Gastroesophageal sphincter (tissue), 4 donors: ENCODE measurements around the gene FBXW8. TPM values are rescaled to one million over a fixed set of nuclear protein-coding genes. Genes with fewer than 3 reads are reported as not detected.

ENCODE experiments used
- ATAC-seq: fragments of 150-250 bp; one replicate; pipeline ENCODE4 v1.9.1; 2016; ENCODE audit warnings: mild to moderate bottlenecking, moderate library complexity
- H3K27ac ChIP-seq, 4 donors: fragments of 200-600 bp; sonication (generic) in 3 of 4; 1 replicate in 3 of 4; 2 replicates in 1 of 4; pipeline ENCODE4 v1.5.1; 2016 to 2019
- H3K27me3 ChIP-seq: fragments of 200-600 bp; sonication (generic); one replicate; pipeline ENCODE4 v1.5.1; 2019
- H3K36me3 ChIP-seq, 2 donors: fragments of 200-600 bp; sonication (generic); one replicate each; pipeline ENCODE4 v1.5.1; 2019; ENCODE audit warnings: control low read depth in 1 of 2
- H3K4me1 ChIP-seq, 3 donors: fragments of 200-600 bp; sonication (generic); 1 replicate in 2 of 3; 2 replicates in 1 of 3; pipeline ENCODE4 v1.5.1; 2016 to 2019; ENCODE audit warnings: control low read depth in 2 of 3
- H3K4me3 ChIP-seq, 2 donors: fragments of 200-600 bp; sonication (generic); one replicate each; pipeline ENCODE4 v1.5.1; 2019; ENCODE audit warnings: mild to moderate bottlenecking in 1 of 2, moderate library complexity in 1 of 2
- H3K9me3 ChIP-seq, 3 donors: fragments of 200-600 bp; sonication (generic); one replicate each; pipeline ENCODE4 v1.5.1; 2017 to 2019; ENCODE audit warnings: control low read depth in 2 of 3
- CTCF ChIP-seq, 4 experiments: fragments of 200-600 bp in 2 of 4; fragments of 450-650 bp in 2 of 4; sonication (generic) in 1 of 4; IDR thresholded peaks; one replicate each; pipeline ENCODE4 v1.5.1; 2017 to 2019; ENCODE audit warnings: antibody characterized with exemption in 4 of 4, mild to moderate bottlenecking in 2 of 4, moderate library complexity in 2 of 4
- EP300 ChIP-seq: sonication (generic); formaldehyde crosslinking; IDR thresholded peaks from one replicate; pipeline ENCODE4 v1.6.1; 2017; ENCODE audit warnings: antibody characterized with exemption, mild to moderate bottlenecking
- POLR2A ChIP-seq, 2 donors: fragments of 450-650 bp; IDR thresholded peaks; one replicate each; pipeline ENCODE4 v1.6.1; 2017; ENCODE audit warnings: antibody characterized with exemption in 2 of 2, mild to moderate bottlenecking in 2 of 2, moderate library complexity in 1 of 2
- POLR2AphosphoS5 ChIP-seq: sonication (generic); formaldehyde crosslinking; IDR thresholded peaks from one replicate; pipeline ENCODE4 v1.6.1; 2017; ENCODE audit warnings: antibody characterized with exemption
- WGBS, 2 donors: methylation state at CpG; one replicate each; pipeline ENCODE4 v1.1.5; 2018; ENCODE audit warnings: low coverage in 1 of 2; 5-methylcytosine and 5-hydroxymethylcytosine counted together
- total RNA-seq, 4 donors: library from RNA; depleted of rRNA; stranded (reverse); fragments of >200 nt; gene quantifications; one replicate each; pipeline ENCODE4 v1.1.0, GENCODE V29; 2016

Gene FBXW8
- total RNA-seq, 4 donors from 2014 or later = 10.1 to 17.9 (median 13.7) TPM

DNA sequence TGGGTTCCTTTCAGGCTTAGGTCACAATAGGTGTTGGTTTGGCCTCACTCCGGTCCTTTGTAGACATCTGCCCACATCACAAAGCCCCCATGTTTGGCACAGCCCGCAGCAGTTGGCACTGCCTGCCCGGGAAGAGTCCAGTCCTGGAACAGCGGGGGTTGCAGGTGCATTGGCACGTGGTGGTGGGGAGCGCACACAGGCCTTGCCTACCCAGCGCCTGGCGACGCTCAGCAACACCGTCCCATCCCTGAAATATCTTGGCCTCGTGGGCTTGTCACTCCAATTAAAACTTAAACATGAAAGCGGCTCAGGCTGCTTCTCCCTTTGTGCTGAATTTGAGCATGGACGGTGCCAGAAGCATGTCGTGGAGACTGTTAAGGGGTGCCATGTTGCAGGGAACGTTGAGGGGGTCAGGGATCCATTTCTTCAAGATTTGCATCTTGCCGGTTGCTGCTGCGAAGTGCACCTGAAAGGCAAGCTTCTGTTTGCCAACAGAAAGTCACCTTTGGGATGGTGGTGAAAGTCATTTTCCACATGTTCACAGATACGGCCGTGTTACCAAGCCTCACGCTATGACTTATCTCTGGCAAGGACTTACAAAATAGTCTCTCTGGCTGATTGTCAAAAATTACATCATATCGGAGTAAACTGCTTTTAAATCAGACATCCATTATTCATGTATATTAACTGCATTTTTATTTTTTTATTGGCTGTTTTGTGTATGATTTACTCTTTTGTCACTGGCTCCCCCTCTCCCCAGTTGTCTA, 91.5 kb downstream of the FBXW8 start:
- 58 to 65% methylated on average over 7 to 12 of the region's 21 CpGs for WGBS, 2 donors
- Histone ChIP-seq H3K36me3 (peaks cover 0 to 76% of the 10 kb centered on the region in 2 donors), H3K27me3 (no peaks in the 10 kb centered on the region), H3K27ac (no peak overlapping the region), H3K9me3 (no peaks in the 10 kb centered on the region), H3K4me3 (no peak overlapping the region), H3K4me1 (no peaks in the 10 kb centered on the region)
- no peak for ATAC-seq
- no peak for TF ChIP-seq POLR2AphosphoS5

DNA sequence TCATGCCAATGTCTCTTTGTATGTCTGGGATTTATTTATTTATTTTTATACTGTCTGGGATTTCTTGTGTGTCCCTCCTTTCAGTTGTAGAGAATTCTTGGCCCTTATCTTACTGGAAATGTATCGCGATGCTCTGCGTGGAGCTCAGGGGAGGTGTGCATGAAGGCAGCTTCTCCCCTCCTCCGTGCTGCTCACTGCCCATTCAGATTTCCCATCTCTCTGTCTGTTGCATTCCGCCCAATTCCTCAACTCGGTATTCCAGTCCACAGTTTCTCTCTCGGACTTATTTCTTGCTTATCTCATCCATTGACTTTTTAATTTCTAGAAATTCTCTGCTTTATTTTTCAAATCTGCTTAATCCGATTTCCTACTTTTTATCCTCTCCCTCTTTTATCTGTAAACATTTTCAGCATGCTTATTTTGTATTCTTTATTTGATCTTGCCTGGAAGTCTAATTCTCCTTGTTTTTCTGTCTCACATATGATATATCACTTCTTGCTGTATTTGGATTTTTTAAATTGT, 93.2 kb downstream of the FBXW8 start:
- peaks cover 0 to 75% of the 10 kb centered on the region in 2 donors for H3K36me3 ChIP-seq
- H3K27ac ChIP-seq = no peak overlapping the region
- ATAC-seq = no peak
- no peaks in the 10 kb centered on the region for H3K4me1 ChIP-seq
- WGBS, 2 donors = 85 to 93% methylated on average over 4 to 8 of the region's 8 CpGs
- TF ChIP-seq POLR2A (IDR thresholded peaks at IDR 0.05) (no peak), EP300 (no peak), CTCF (IDR thresholded peaks at IDR 0.05) (no peak), POLR2AphosphoS5 (no peak)
- H3K9me3 ChIP-seq = no peaks in the 10 kb centered on the region
- no peak overlapping the region for H3K4me3 ChIP-seq
- no peaks in the 10 kb centered on the region for H3K27me3 ChIP-seq

GRCh38 chr12:117005417-117006046, 94.8 kb downstream of the FBXW8 start:
- Histone ChIP-seq H3K36me3 (peaks cover 0 to 71% of the 10 kb centered on the region in 2 donors), H3K9me3 (no peaks in the 10 kb centered on the region), H3K4me3 (no peak overlapping the region), H3K27ac (no peak overlapping the region), H3K27me3 (no peaks in the 10 kb centered on the region), H3K4me1 (no peaks in the 10 kb centered on the region)
- TF ChIP-seq POLR2A (IDR thresholded peaks at IDR 0.05) = no peak
- TF ChIP-seq EP300 = no peak
- no peak for TF ChIP-seq CTCF (IDR thresholded peaks at IDR 0.05)
- TF ChIP-seq POLR2AphosphoS5 = no peak
- ATAC-seq = no peak
- 84 to 85% methylated on average over 7 to 10 of the region's 11 CpGs for WGBS, 2 donors

GRCh38 chr12:117006333-117006732, 95.6 kb downstream of the FBXW8 start:
- Histone ChIP-seq H3K4me1 (no peaks in the 10 kb centered on the region), H3K4me3 (no peak overlapping the region), H3K27ac (no peak overlapping the region), H3K36me3 (peaks cover 0 to 78% of the 10 kb centered on the region in 2 donors), H3K27me3 (no peaks in the 10 kb centered on the region), H3K9me3 (no peaks in the 10 kb centered on the region)
- no peak for ATAC-seq
- WGBS, 2 donors = no CpG with 5 or more reads among the region's 9 CpGs
- TF ChIP-seq EP300 (no peak), POLR2A (IDR thresholded peaks at IDR 0.05) (no peak), POLR2AphosphoS5 (no peak), CTCF (IDR thresholded peaks at IDR 0.05) (no peak)

GRCh38 chr12:117007577-117007976, 96.8 kb downstream of the FBXW8 start:
- Histone ChIP-seq H3K27ac (no peak overlapping the region), H3K4me3 (no peak overlapping the region), H3K27me3 (no peaks in the 10 kb centered on the region), H3K4me1 (no peaks in the 10 kb centered on the region), H3K9me3 (no peaks in the 10 kb centered on the region), H3K36me3 (peaks cover 0 to 75% of the 10 kb centered on the region in 2 donors)
- ATAC-seq = no peak
- 63 to 64% methylated on average over 4 to 8 of the region's 8 CpGs for WGBS, 2 donors
- TF ChIP-seq EP300 = no peak
- no peak for TF ChIP-seq CTCF (IDR thresholded peaks at IDR 0.05)
- no peak for TF ChIP-seq POLR2A (IDR thresholded peaks at IDR 0.05)
- TF ChIP-seq POLR2AphosphoS5 = no peak
